Kidney epithelial cell (primary cell): ENCODE data around the gene GALNS. TPM values are rescaled to one million over a fixed set of nuclear protein-coding genes. Genes with fewer than 3 reads are reported as not detected.

Experiments
- DNase-seq: peaks from one replicate; pipeline ENCODE4 v3.0.0-alpha.2; 2010; ENCODE audit warnings: low read depth
- H3K27me3 ChIP-seq: 2 replicates; pipeline ENCODE4 v1.6.0; 2011; ENCODE audit warnings: low read length; ENCODE audit not compliant: control insufficient read depth, insufficient read depth
- H3K36me3 ChIP-seq: 2 replicates; pipeline ENCODE4 v1.5.1; 2011; ENCODE audit warnings: low read length; ENCODE audit not compliant: control insufficient read depth, insufficient read depth
- H3K4me3 ChIP-seq: 2 replicates; pipeline ENCODE4 v1.5.1; 2011; ENCODE audit warnings: low read depth, mild to moderate bottlenecking, control low read depth, low read length
- total RNA-seq: library from RNA; depleted of rRNA; stranded (reverse); fragments of >200 nt; gene quantifications from 2 replicates; pipeline ENCODE4 v1.2.3, GENCODE V29; 2015
- TF ChIP-seq, protein P1 (sequence below): IDR thresholded peaks from 2 replicates; pipeline ENCODE4 v1.5.1; 2011; ENCODE audit warnings: mild to moderate bottlenecking, moderate library complexity, low read length, control low read depth, inconsistent platforms; ENCODE audit not compliant: insufficient read depth, poor library complexity, severe bottlenecking

Gene GALNS
- total RNA-seq, 1 donor from 2014 or later, result 23.6 TPM

DNA sequence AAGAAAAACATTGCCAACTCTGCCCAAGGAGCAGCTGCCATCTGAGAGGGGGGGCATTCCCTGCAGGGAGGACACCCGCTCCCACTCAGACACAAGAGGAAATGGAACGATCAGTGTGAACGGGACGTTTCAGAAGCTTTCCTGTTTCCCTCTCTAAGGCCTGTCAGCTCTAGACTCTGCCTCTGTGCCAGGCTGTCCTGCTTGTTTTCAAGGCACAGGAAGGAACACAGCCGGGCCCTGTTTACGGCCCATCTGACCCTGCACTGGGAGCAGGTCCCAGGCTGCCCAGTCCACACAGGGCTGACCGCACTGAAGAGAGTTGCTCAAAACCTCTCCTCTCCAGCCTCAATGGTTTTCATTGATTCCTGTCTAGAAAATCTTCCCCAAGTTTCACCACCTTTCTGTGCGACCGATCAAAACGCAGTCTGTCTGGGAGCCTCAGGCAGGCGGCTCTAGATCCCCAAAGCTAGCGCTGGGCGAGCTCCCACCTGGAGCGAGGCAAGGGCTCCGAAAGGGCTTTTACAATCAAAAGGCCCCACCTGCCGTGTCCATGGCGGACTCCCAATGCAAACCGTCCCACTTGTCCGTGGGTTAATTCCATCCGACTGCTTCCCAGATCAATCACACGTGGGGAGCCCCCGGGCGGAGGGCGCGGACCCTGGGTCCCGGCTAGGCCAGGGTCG, 73.2 kb downstream of the GALNS start:
- no peaks in the 10 kb centered on the region for H3K36me3 ChIP-seq
- no peak for DNase-seq
- peak overlapping the region; percentile 55 for H3K4me3 ChIP-seq
- TF ChIP-seq, protein P1, sequence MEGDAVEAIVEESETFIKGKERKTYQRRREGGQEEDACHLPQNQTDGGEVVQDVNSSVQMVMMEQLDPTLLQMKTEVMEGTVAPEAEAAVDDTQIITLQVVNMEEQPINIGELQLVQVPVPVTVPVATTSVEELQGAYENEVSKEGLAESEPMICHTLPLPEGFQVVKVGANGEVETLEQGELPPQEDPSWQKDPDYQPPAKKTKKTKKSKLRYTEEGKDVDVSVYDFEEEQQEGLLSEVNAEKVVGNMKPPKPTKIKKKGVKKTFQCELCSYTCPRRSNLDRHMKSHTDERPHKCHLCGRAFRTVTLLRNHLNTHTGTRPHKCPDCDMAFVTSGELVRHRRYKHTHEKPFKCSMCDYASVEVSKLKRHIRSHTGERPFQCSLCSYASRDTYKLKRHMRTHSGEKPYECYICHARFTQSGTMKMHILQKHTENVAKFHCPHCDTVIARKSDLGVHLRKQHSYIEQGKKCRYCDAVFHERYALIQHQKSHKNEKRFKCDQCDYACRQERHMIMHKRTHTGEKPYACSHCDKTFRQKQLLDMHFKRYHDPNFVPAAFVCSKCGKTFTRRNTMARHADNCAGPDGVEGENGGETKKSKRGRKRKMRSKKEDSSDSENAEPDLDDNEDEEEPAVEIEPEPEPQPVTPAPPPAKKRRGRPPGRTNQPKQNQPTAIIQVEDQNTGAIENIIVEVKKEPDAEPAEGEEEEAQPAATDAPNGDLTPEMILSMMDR, result no peak
- H3K27me3 ChIP-seq, result no peaks in the 10 kb centered on the region

DNA sequence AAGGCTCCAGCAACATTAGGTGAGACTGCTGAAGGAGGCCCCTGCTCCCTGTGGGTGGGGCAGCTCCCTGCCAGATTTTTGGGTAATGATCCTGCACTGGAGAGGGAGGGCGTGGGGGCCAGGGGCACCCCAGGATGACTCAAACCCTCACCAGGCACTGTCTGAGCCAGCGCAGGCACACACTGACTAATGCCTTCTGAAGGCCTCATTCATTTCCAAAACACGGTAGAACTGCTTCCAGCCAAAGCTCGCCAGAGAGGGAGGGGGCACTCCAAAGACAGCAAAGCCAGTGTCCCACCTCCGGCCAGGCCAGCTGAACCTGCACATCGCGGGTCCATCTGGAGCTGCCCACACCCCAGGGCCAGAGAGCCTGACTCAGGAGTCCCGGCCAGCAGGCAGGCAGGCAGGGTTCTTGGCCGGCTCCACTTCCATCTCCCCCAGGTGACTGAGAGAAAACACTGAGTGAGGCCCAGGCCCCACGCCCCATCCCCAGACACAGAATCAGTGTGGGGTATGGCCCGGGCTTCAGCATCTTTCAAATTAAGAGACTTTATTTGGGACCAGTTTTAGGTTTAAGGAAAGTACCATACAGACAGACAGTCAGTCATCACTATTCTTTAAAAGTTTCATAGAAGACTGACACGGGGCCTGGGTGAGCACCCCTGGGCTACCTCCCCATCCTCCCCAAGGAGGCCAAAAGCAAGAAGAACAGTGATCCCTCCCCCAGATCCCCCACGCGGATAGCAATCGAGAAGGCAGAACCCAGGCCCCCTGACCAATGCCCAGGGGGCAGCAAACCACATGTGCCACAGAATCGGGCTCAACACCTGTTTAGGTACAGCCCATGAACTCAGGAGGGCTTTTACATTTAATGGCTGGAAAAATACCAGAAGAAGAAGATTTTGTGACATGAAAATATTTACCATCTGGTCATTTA, 74.0 kb downstream of the GALNS start:
- Histone ChIP-seq H3K4me3 (peak overlapping the region; percentile 9), H3K36me3 (no peaks in the 10 kb centered on the region), H3K27me3 (no peaks in the 10 kb centered on the region)
- DNase-seq, result no peak
- TF ChIP-seq, protein P1, result no peak

DNA sequence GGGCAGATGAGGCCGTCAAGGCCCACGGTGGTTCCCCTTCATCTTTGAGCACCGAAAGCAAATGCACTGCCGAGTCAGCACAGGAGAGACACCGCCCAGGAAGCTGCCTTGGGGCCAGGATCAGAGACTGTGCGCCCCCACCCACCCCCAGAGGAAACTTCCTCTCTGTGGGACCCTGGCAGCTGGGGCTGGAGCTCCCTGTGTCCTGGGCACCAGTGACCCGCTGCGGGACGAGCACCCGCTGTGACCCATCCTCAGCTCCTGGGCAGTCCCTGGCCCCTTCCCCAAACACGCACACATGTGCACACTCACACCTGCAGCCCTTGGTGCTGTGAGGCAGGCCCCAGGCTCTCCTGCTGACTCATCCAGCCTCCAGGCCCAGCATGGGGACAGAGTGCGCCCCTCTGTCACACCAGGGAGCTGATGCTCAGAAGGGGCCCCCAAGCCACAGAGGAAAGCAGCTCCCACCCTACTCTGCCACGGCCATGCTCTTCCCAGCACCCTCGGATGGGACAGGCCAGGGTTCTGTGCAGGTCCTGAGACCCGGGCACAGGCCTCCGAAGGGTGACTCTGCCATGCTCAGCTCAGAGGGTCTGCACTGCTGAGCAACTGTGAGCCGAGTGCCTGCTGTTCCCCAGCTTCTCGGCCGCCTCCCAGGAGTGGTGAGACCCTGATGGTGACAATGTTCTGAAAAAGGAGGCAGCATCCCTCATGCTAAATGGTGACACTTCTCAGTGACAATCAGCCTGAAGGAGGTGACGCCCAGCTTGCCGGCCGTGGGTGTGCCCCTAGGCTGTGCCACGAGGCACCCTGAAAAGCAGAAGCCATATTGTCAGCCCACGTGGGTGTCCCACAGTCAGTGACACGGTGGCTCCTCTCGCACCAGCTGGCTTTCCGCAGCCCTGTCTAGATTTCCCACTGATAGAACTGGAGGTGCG, 75.3 kb downstream of the GALNS start:
- DNase-seq, result no peak
- H3K4me3 ChIP-seq, result no peak overlapping the region
- H3K27me3 ChIP-seq, result no peaks in the 10 kb centered on the region
- no peaks in the 10 kb centered on the region for H3K36me3 ChIP-seq
- TF ChIP-seq, protein P1, result no peak

DNA sequence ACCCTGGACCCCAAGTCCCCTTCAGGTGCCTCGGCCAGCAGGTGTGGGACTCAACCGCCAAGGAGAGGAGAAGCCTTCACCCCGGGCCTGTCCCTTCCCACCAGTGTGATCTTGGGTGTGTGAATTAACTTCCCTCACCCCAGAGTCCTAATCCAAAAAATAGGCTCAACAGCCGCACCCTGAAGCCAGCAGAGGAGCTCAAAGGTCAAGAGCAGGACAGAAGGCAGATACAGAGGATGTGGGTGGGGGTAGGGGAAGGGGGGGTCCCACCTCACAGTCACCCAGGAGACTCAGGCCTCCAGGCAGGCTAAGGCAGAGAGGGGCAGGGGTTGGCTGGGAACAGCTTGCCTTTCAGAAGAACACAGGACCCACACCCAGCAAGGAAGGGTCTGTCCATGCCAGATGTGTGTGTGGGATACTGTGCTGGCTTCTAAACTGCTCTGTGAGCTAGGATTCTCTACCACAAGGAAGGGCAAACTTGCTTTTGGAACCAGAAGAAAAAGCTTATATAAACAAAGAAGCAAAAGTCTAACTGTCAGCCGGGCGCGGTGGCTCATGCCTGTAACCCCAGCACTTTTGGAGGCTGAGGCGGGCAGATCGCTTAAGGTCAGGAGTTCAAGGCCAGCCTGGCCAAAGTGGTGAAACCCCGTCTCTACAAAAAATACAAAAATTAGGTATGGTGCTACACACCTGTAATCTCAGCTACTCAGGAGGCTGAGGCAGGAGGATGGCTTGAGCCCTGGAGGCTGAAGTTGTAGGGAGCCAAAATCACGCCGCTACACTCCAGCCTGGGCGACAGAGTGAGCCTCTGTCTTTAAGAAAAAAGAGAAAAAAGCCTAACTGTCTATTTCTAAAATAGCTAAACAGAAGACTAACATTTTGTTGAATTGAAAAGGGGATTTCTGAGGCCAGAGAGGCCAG, 76.3 kb downstream of the GALNS start:
- H3K36me3 ChIP-seq, result no peaks in the 10 kb centered on the region
- DNase-seq, result no peak
- TF ChIP-seq, protein P1, result no peak
- H3K27me3 ChIP-seq, result no peaks in the 10 kb centered on the region
- H3K4me3 ChIP-seq, result no peak overlapping the region
